Lung (tissue), 12 donors: ENCODE results near the gene ZNF653. TPM values are rescaled to one million over a fixed set of nuclear protein-coding genes. Genes with fewer than 3 reads are reported as not detected.

Experiments used
- ATAC-seq: fragments of 200-7000 bp; cut with Tn5 transposase; one replicate; pipeline ENCODE4 v1.9.1; 2020; ENCODE audit warnings: moderate number of reproducible peaks; ENCODE audit not compliant: insufficient read depth, low FRiP score
- DNase-seq, 3 donors: peaks; one replicate each; pipeline ENCODE4 v3.0.0-alpha.2; 2013 to 2017
- H3K27ac ChIP-seq, 2 donors: one replicate each; pipeline ENCODE4 v1.5.1; 2013; ENCODE audit warnings: mild to moderate bottlenecking in 2 of 2, moderate library complexity in 2 of 2, control low read depth in 1 of 2, inconsistent platforms in 1 of 2, low read depth in 1 of 2, low read length in 1 of 2
- H3K27me3 ChIP-seq, 3 donors: one replicate each; pipeline ENCODE4 v1.5.1; 2013; ENCODE audit warnings: low read length in 2 of 3; ENCODE audit not compliant: control insufficient read depth in 3 of 3, insufficient read depth in 3 of 3
- H3K36me3 ChIP-seq, 4 donors: one replicate each; pipeline ENCODE4 v1.5.1; 2013; ENCODE audit warnings: low read length in 4 of 4, mild to moderate bottlenecking in 1 of 4, moderate library complexity in 1 of 4; ENCODE audit not compliant: control insufficient read depth in 4 of 4, insufficient read depth in 4 of 4
- H3K4me1 ChIP-seq, 5 donors: one replicate each; pipeline ENCODE4 v1.5.1; 2013; ENCODE audit warnings: low read length in 5 of 5, mild to moderate bottlenecking in 2 of 5, moderate library complexity in 1 of 5; ENCODE audit not compliant: control insufficient read depth in 5 of 5, insufficient read depth in 5 of 5
- H3K4me3 ChIP-seq: one replicate; pipeline ENCODE4 v1.5.1; 2013; ENCODE audit warnings: mild to moderate bottlenecking, control low read depth, moderate library complexity
- H3K9ac ChIP-seq, 2 donors: one replicate each; pipeline ENCODE4 v1.5.1; 2013; ENCODE audit warnings: low read length in 2 of 2, control low read depth in 1 of 2; ENCODE audit not compliant: insufficient read depth in 1 of 2
- H3K9me3 ChIP-seq, 4 donors: one replicate each; pipeline ENCODE4 v1.5.1; 2013; ENCODE audit warnings: low read length in 3 of 4, mild to moderate bottlenecking in 1 of 4, moderate library complexity in 1 of 4; ENCODE audit not compliant: control insufficient read depth in 4 of 4, insufficient read depth in 3 of 4
- CTCF ChIP-seq: IDR thresholded peaks from 2 replicates; pipeline ENCODE4 v1.5.1; 2012; ENCODE audit warnings: mild to moderate bottlenecking; ENCODE audit errors: control extremely low read depth, extremely low read depth
- WGBS, 2 donors: extraction: QIAGEN DNeasy Blood & Tissue Kit; methylation state at CpG; one replicate each; pipeline ENCODE4 v1.1.7; 2013; 5-methylcytosine and 5-hydroxymethylcytosine counted together
- polyA plus RNA-seq, 2 donors: library from polyadenylated mRNA; stranded (reverse); fragments of 200-250 nt; gene quantifications; one replicate each; pipeline ENCODE4 v1.2.1, GENCODE V29; 2013
- total RNA-seq, 2 donors: library from RNA; depleted of rRNA in 1 of 2; stranded (reverse); fragments of >200 nt in 1 of 2; gene quantifications; one replicate each; pipeline ENCODE4 v1.2.1, GENCODE V29; 2014 to 2021
- donor health status: control.
- donor health status: control.
- donor health status: Bipolar disorder and iron deficiency.
- donor health status: healthy.
- donor health status: DM: yes; HTN: yes; CAD: no.

Gene ZNF653
- total and polyA plus RNA-seq, 4 donors, result 5.4 to 12.9 (median 9.0) TPM

GRCh38 chr19:11540645-11541044 lies 35.0 kb upstream of the ZNF653 start:
- H3K9me3 ChIP-seq, result no peaks in the 10 kb centered on the region
- H3K27ac ChIP-seq, result peak overlapping the region in 1 of 2 donors; percentile 1
- no peaks in the 10 kb centered on the region for H3K36me3 ChIP-seq
- no peak overlapping the region for H3K4me3 ChIP-seq
- H3K4me1 ChIP-seq, result peaks cover 0 to 11% (median 2%) of the 10 kb centered on the region in 5 donors
- TF ChIP-seq CTCF, result no peak
- DNase-seq, result no peak
- H3K9ac ChIP-seq, result no peak overlapping the region
- WGBS, 2 donors, result 72 to 76% methylated on average over 5 of the region's 5 CpGs
- H3K27me3 ChIP-seq, result peaks cover 0 to 8% (median 6%) of the 10 kb centered on the region in 3 donors
- no peak for ATAC-seq

GRCh38 chr19:11539495-11540365 lies 34.1 kb upstream of the ZNF653 start:
- DNase-seq (peak in 2 of 3 donors; percentile 26 to 37), ATAC-seq (no peak)
- peak overlapping the region; percentile 44 to 86 for H3K27ac ChIP-seq
- no peaks in the 10 kb centered on the region for H3K9me3 ChIP-seq
- peaks cover 0 to 8% (median 6%) of the 10 kb centered on the region in 3 donors for H3K27me3 ChIP-seq
- peaks cover 0 to 13% (median 4%) of the 10 kb centered on the region in 5 donors for H3K4me1 ChIP-seq
- TF ChIP-seq CTCF, result no peak
- no peaks in the 10 kb centered on the region for H3K36me3 ChIP-seq
- H3K4me3 ChIP-seq, result peak overlapping the region; percentile 28
- H3K9ac ChIP-seq, result peak overlapping the region in 1 of 2 donors; percentile 32
- 14 to 16% methylated on average over 29 to 36 of the region's 36 CpGs for WGBS, 2 donors

- DNase-seq (peak; percentile 69 to 78 (median 71)), ATAC-seq (no peak)
- peaks cover 0 to 8% (median 6%) of the 10 kb centered on the region in 3 donors for H3K27me3 ChIP-seq
- H3K4me1 ChIP-seq, result peaks cover 0 to 13% (median 4%) of the 10 kb centered on the region in 5 donors
- peak within 1 kb of the TSS in 1 of 2 donors; percentile 32 for H3K9ac ChIP-seq
- no peaks in the 10 kb centered on the region for H3K9me3 ChIP-seq
- no peak for TF ChIP-seq CTCF
- H3K27ac ChIP-seq, result peak within 1 kb of the TSS; percentile 44 to 86
- H3K36me3 ChIP-seq, result no peaks in the 10 kb centered on the region
- 21 to 26% methylated on average over 21 of the region's 21 CpGs for WGBS, 2 donors
- peak within 1 kb of the TSS; percentile 28 for H3K4me3 ChIP-seq
Observed at GRCh38 chr19:11538232-11539036, 32.8 kb upstream of the ZNF653 start, which contains the start of gene CNN1. Gene CNN1, plus strand, starts transcription at chr19:11538851. Its CDS starts 77 bp downstream, at chr19:11538928.
